Osteocyte (in vitro differentiated cells): ENCODE results near the gene RPTOR. TPM values are rescaled to one million over a fixed set of nuclear protein-coding genes. Genes with fewer than 3 reads are reported as not detected.

Source experiments
- DNase-seq: peaks from one replicate; pipeline ENCODE4 v3.0.0; 2021; ENCODE audit warnings: mixed read lengths; ENCODE audit not compliant: unreplicated experiment; ENCODE audit errors: extremely low spot score
- H3K27ac Mint-ChIP-seq: one replicate; pipeline ENCODE4 v1.8.0; 2021; ENCODE audit warnings: mild to moderate bottlenecking, mixed read lengths; ENCODE audit not compliant: unreplicated experiment
- H3K27me3 Mint-ChIP-seq: one replicate; pipeline ENCODE4 v1.8.0; 2021; ENCODE audit warnings: mixed read lengths; ENCODE audit not compliant: unreplicated experiment
- H3K36me3 Mint-ChIP-seq: one replicate; pipeline ENCODE4 v1.8.0; 2021; ENCODE audit warnings: mixed read lengths; ENCODE audit not compliant: unreplicated experiment
- H3K4me1 Mint-ChIP-seq: one replicate; pipeline ENCODE4 v1.8.0; 2021; ENCODE audit warnings: mixed read lengths; ENCODE audit not compliant: unreplicated experiment
- H3K4me3 Mint-ChIP-seq: one replicate; pipeline ENCODE4 v1.8.0; 2021; ENCODE audit warnings: mild to moderate bottlenecking, moderate library complexity, mixed read lengths; ENCODE audit not compliant: unreplicated experiment
- H3K9me3 Mint-ChIP-seq: one replicate; pipeline ENCODE4 v1.8.0; 2021; ENCODE audit warnings: mixed read lengths; ENCODE audit not compliant: unreplicated experiment
- total RNA-seq: library from RNA; stranded (reverse); gene quantifications from 2 replicates; pipeline ENCODE4 v1.2.1, GENCODE V29; 2021
- TF ChIP-seq, protein P1 (sequence below): fragments of 200-600 bp; sonication (generic); IDR thresholded peaks from 2 replicates; pipeline ENCODE4 v1.5.0; 2021; ENCODE audit warnings: antibody characterized with exemption, mild to moderate bottlenecking, moderate library complexity

Gene RPTOR
- total RNA-seq, 1 donor from 2014 or later: 36.0 TPM

- Mint-ChIP-seq H3K27me3 (no peaks in the 10 kb centered on the region), H3K36me3 (no peaks in the 10 kb centered on the region), H3K4me1 (peaks cover 14% of the 10 kb centered on the region), H3K9me3 (no peaks in the 10 kb centered on the region), H3K4me3 (no peak overlapping the region), H3K27ac (no peak overlapping the region)
- no peak for DNase-seq
- TF ChIP-seq, protein P1, sequence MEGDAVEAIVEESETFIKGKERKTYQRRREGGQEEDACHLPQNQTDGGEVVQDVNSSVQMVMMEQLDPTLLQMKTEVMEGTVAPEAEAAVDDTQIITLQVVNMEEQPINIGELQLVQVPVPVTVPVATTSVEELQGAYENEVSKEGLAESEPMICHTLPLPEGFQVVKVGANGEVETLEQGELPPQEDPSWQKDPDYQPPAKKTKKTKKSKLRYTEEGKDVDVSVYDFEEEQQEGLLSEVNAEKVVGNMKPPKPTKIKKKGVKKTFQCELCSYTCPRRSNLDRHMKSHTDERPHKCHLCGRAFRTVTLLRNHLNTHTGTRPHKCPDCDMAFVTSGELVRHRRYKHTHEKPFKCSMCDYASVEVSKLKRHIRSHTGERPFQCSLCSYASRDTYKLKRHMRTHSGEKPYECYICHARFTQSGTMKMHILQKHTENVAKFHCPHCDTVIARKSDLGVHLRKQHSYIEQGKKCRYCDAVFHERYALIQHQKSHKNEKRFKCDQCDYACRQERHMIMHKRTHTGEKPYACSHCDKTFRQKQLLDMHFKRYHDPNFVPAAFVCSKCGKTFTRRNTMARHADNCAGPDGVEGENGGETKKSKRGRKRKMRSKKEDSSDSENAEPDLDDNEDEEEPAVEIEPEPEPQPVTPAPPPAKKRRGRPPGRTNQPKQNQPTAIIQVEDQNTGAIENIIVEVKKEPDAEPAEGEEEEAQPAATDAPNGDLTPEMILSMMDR: no peak
These were observed 73.7 kb downstream of the RPTOR start for GRCh38 chr17:80618304-80618703.

DNA sequence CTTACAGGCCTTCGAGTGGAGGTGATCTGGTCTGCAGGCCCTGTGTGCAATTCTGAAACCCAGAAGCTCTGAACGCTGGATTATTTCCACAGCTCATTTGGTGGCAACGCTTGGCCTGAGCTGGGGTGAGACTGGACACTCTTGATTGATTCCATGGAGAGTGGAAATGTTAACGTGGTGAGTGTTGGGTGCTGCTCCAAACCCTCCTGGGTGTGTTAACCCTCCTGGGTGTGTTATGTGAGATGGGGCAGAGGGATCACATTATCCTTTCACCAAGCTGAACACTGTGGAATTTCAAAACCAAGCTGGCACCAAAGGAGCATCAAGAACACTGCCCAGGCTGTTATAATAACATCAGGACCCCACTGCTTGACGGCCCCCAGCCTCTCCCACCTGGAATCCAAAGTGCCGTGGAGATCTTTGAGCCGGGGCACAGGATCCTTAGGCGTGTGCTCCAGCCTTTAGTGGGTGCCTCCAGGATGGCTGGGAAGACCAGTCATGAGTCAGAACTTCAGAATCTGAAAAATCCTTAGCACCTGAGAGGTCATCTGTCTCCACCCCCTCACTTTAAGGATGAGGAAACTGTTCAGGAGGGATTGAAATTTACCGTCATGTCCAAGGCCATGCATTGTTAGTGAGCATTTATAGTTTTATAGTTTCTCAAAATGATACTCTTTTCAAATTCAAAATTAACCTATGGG, 75.0 kb downstream of the RPTOR start:
- Mint-ChIP-seq H3K4me1 (peaks cover 12% of the 10 kb centered on the region), H3K27me3 (no peaks in the 10 kb centered on the region), H3K9me3 (no peaks in the 10 kb centered on the region), H3K4me3 (no peak overlapping the region), H3K27ac (no peak overlapping the region), H3K36me3 (no peaks in the 10 kb centered on the region)
- no peak for DNase-seq
- TF ChIP-seq, protein P1: no peak

- TF ChIP-seq, protein P1: no peak
- peaks cover 12% of the 10 kb centered on the region for H3K4me1 Mint-ChIP-seq
- no peaks in the 10 kb centered on the region for H3K9me3 Mint-ChIP-seq
- no peak overlapping the region for H3K27ac Mint-ChIP-seq
- no peak overlapping the region for H3K4me3 Mint-ChIP-seq
- H3K36me3 Mint-ChIP-seq: peaks cover 3% of the 10 kb centered on the region
- no peak for DNase-seq
- H3K27me3 Mint-ChIP-seq: no peaks in the 10 kb centered on the region
These were observed 76.8 kb downstream of the RPTOR start for GRCh38 chr17:80621335-80621996.

DNA sequence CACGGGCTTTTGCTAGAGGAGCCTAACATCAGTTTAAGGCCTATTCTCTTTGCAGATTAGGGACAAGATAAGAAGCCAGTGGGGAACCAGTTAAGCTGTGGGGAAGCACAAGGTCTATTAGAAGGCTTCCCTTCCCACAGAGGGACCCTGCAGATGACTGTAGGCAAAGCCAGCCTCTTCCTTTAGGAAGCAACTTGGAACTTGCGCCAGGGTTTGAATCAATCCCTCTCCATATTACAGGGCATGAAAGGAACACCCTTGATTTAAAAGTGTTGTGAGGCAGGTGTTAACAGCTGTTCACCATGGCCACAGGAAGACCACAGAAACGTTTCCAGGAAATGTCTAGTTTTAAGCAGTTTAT, 77.3 kb downstream of the RPTOR start:
- H3K4me3 Mint-ChIP-seq: no peak overlapping the region
- H3K36me3 Mint-ChIP-seq: peaks cover 6% of the 10 kb centered on the region
- H3K4me1 Mint-ChIP-seq: peaks cover 12% of the 10 kb centered on the region
- H3K27me3 Mint-ChIP-seq: no peaks in the 10 kb centered on the region
- no peaks in the 10 kb centered on the region for H3K9me3 Mint-ChIP-seq
- no peak for DNase-seq
- no peak overlapping the region for H3K27ac Mint-ChIP-seq
- TF ChIP-seq, protein P1: no peak

DNA sequence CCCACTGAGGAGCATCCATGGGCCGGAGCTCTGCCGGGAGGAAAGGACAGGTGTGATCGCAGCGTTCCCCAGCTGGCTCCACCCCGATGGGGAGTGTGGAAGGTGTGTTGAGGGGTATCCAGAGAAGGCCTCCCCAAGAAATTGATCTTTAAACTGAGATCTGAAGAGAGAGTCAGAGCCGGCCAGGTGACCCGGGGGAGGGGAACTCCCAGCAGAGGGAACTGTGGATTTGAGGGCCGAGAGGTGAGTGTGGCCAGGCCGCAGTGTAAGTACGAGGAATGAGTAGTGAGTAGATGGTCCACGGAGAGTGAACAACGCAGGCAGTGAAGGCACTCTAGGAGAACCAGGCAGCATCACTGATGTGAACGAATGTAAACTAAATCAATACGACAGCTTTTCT, 80.2 kb downstream of the RPTOR start:
- Mint-ChIP-seq H3K9me3 (no peaks in the 10 kb centered on the region), H3K4me1 (peaks cover 6% of the 10 kb centered on the region), H3K27ac (no peak overlapping the region), H3K27me3 (no peaks in the 10 kb centered on the region), H3K4me3 (no peak overlapping the region), H3K36me3 (peaks cover 10% of the 10 kb centered on the region)
- TF ChIP-seq, protein P1: no peak
- no peak for DNase-seq
